NOMO-1 treated with DMSO at 0.1 percent for 48 hours (cell line): ENCODE results near the gene GALNT2.
A peak's percentile ranks its signal among the peaks of the same experiment; 100 is the strongest.

ENCODE experiments used
- DNase-seq: peaks from one replicate; lab custom pipeline; 2025; ENCODE audit not compliant: unreplicated experiment; lab: John Stamatoyannopoulos, UW

Gene GALNT2

DNA sequence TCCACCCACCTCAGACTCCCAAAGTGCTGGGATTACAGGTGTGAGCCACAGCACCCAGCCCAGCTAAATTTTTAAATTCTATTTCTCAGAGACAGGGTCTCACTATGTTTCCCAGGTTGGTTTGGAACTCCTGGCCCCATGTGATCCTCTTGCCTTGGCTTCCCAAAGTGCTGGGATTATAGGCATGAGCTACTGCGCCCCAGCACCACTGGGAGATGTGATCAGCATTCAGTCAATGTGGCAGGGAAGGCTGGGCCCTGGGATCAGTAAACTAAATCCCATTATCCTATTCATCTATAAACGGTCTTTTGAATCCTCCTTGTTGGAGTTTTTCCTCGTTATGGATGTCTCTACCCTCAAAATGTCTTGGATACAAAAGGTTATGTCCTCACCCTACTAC is 245.6 kb downstream of the GALNT2 start:
- no peak for DNase-seq

DNA sequence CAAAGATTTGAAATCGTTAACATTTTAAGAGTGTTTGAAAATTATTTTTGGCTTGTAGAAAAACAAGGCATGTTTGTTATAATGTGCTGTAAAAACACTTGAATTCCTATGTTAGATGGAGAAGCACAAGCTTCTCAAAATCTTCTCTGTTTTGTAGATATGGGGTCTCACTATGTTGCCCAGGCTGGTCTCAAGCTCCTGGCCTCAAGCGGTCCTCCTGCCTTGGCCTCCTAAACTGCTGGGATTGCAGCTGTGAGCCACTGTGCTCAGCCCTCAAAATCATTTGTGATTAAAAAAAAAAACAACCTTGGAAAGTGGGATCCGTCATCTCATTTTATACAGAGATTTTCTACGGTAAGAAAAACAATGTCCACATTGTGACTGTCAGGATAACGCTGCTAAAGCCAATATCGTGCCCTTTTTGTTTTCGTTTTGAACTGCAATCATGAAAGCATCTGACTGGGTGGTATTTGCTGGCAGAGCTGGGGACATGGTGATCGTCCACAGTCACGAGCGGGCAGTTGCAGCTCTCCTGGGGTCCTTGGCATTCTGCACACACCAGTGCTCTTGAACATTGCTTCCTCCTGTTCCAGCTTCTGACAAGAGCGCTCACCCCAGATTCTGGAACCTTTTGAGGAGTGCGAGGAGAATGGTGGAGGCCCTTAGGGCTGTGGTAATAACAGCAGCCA is 246.6 kb downstream of the GALNT2 start:
- no peak for DNase-seq

DNA sequence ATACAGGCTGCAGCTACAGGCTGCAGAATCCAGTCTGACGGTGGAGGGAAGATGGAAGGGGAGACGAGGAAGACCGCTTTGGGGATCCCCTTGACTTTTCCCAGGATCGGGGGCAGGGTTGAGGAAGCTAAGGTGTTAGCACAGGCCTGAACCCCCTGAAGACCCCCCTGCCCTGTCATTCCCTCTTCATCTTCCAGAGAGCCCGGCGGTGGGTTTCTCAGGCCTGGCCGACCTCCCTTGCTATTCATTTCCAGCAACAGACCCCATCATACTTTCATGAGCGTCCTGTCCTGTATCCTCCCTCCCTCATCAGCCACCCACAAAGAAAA is 247.1 kb downstream of the GALNT2 start:
- DNase-seq, result no peak

DNA sequence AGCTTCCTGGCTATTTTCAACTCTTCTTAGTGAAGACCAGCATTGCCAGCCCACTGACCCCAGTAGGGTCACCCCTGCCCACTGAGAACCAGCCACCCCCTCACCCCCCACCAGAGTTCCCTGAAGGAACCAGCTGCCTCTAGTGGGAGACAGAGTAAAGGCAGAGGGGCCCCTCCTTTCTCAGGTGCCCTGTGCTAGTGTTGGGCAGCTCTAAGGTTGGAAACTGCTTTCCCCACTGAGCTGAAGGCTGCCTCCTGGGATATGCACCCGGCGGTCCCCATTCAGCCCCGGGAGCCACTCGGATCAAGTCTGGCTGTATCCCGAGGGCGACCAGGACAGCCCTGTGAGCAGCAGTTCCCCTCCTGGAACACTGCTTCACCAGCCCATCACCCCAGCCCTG is 248.1 kb downstream of the GALNT2 start:
- no peak for DNase-seq

DNA sequence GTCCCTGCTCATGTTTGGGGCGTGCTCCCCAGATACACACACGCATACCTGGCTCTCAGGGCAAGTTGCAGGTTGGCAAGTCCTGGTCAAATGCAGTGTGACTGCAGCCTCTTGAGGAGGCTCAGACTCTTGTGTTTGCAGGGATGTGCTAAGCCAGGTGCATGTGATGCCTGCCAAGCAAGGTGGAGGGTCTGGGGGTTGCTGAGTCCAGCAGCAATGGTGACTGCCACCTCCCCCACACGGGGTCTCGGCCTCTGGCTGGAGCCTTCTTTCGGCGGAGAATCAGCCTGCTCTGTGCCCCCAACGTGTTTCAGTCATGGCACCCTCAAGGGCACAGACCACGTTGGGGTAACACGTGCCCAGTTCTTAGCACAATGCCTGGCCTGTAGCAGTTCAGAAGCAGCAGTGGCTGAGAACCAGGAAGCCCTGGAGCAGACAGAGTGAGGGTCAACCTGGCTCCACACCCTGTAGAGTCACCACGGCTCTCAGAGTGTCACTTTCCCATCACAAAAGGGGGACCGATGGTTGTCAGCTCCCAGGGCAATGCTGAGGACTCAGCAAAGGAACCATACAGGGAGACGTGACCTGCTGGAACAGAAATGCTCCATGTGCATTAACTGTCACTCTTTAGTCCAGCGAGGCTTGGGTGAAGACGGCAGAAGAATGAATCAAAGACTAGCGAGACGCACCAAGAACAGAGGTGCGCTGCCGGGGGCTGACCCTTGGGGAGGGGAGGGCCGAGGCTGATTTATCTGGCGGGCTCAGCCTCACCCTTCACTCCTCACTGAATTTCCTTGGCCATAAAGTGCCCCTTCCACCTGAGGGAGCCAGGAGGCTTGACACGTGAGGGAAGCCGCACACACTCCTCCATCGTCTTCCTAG is 250.1 kb downstream of the GALNT2 start:
- DNase-seq, result no peak

DNA sequence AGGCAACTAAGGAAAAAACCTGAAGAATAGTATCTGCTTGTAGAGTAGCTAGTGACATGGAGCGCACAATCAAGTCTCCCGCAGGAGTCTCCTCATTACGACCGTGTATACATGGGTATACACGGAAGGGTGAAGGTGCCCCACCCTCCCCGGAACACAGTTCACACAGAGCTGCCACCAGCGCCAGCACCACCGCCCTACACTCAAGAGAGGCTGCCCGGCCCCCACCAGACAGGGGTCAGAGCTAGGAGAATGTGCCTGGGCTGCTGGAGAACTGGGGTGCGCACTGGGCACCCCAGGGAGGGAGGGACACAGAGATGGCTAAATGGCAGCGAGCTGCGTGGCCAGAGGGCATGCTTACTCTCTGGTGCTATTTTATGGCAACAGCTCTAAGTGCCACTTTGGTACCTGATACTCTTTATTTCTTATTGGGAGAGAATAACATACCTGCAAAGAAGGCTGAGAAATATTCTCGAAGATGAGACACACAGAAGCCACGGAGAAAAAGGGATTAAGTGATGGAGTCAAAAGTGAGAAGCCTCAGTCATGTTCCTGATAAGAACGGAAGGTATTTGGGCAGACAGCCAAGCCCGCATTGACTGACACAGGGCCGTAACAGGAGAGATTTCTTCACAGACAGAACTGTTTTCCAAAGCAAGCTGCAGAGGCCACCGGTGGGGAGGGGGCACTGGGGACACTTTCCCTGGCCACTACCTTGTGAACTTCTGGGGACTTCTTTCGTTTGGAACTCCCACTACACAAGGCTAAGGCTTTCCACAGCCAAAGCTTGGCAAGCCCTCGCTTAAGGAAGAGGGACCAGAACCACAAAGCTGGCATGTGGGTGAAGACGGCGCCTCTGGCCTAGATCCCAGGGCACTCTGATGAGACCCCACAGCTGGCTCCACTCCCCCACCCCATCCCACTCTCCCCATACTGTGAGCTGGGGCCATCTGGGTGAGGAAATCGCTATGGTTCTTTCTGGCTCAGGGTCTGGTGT is 251.1 kb downstream of the GALNT2 start:
- no peak for DNase-seq

DNA sequence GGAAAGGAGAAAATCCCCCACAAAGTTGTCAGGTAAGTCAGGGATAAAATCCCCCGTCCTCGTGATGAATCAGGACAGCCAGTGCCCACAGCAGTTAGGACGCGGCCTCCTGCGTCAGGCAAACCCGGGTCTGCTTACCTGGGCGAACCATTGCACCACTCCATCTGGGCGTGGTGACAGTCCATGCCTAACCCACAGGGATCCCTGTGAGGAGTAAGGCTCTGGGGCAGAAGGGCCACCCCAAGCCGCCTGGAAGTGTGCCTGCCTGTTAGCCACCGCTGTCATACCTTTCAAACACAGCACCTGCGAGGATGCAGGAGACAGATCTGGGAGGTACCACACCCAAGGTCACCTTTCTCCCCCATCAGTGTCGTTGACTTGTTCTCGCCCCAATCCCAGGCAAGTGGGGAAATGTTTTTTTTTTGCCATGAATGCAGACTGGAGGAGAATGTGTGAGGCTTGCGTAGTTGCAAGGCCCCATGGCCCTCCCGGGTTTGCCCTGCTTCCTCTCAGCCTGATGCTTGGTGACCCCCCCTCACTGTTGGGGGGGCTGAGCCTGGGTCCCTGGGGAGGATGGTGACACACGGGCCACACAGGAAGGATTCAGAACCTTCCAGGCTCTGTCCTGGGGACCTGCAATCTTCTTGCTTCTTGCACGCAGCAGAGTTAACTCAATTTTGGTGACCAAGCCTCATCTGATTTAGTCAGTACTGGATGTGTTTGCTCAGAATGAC is 252.1 kb downstream of the GALNT2 start:
- DNase-seq, result no peak

DNA sequence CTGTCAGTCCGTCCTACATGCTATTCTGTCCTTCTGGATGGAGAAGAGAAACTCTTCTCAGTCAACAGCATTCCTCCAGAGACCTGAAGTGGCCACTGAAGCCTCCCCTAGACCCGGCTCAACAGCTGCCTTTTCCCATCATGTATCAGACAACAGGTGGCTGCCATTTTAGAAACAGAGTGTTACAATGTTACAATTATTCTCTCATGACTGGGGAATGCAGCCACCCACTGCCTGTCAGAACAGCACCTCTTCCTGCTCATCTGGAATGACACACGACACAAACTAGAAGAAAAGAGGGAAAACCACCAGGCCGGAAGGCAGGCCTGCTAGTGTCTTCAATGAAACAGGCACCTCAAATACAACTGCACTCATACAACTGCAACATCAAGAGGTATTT is 253.8 kb downstream of the GALNT2 start:
- no peak for DNase-seq

DNA sequence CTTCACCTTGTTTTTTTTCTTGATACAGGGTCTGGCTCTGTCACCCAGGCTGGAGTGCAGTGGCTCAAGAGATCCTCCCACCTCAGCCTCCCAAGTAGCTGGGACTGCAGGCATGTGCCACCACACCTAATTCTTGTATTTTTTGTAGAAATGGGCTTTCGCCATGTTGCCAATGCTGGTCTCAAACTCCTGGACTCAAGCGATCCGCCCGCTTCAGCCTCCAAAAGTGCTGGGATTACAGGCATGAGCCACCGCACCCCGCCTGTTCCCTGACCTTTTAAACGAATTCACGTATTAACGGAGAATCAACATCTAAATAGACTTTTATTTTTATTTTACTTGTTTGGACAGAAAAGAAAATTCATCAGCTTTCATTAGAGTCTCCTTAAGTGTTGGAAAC is 254.3 kb downstream of the GALNT2 start:
- DNase-seq, result no peak

DNA sequence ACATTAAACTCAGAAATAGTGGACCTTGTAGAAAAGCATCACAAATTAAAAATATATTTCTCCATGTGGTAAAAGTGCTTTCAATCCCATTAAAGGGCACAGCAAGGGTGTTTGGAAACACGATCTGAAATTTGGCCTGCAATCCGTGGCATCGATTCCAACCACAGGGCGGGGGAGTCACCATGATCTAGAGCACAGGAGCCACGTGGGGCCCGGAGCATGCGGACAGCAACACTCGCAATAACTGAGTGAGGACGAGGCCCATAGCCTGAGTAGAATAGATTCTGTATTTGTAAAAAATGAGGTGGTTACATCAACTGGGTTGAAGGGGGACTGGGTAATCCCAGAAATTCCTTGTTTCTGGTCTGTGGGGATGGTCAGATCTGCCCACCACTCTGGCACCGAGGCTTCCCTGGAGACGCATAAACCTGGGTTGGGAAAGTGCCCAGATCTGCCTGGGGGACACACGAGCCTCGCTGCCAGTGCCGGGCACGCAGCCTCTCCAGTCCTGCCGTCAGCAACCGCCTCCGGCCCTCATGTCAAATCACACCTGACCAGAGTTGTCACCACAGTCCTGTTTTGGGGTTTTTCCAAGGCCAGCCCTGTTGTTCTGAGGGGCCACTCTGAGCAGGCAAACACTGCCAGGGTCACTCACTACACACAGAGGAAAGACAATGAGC is 254.8 kb downstream of the GALNT2 start:
- DNase-seq, result no peak

DNA sequence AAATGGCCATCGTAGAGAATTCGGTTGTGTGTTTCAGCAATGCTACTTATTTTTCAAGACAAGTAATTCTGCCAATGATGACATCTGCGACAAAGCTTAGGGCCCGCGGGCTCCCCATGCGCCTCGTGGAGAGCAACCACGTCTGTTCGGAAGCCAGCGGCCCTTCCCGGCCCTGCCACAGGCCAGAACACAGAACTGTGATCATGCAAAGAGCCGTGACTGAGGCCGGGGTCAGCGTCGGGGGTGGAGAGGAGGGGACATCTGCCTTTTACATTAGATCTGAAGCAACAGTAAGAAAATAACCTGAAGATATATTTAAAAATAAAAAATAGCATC is 255.4 kb downstream of the GALNT2 start:
- DNase-seq, result no peak

DNA sequence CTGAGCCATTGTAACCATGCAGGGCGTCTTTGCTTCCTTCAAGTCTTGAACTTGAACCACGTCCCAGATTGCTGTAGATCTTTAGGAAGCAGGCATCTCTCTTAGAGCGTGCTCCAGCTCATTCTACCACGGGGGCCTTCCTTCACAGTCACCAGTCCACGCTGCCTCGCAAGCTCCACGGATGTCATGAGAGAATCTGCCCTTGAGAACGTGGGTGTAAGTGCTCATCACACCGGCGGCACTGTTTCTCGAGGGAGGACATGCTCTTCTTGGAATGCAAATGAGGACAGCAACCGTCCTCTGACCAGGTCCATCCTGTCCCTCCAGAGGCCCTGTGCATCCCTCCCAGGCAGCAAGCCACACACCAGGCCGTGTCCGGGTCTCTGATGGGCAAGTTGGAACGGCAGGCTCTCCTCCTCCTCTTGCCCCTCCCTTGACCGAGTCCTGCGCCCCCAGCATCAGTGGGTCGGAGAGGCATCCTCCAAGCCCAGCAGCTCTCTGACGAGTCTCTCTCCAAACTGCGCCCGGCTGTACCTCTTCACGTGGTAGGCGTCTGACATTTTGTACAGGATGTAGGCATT is 256.0 kb downstream of the GALNT2 start:
- DNase-seq, result no peak

DNA sequence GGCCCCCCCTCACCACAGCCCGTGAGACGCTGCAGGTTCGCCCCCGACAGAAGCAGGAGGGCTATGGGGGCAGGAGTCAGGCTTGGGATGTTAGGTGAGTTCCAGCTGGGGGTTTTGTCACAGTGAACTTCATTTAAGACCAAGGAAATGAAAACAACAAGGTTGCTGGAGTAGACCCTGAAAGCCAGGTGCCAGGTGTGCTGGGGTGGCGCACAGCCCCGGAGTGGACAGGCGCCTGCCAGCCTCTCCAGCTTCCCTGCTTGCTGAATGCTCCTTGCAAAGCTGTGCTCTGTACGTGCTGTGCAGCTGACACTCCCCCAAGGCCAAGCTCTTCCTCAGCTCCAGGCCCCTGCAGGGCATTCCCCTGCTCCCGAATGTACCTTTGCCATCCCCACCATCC is 256.6 kb downstream of the GALNT2 start:
- DNase-seq, result no peak

DNA sequence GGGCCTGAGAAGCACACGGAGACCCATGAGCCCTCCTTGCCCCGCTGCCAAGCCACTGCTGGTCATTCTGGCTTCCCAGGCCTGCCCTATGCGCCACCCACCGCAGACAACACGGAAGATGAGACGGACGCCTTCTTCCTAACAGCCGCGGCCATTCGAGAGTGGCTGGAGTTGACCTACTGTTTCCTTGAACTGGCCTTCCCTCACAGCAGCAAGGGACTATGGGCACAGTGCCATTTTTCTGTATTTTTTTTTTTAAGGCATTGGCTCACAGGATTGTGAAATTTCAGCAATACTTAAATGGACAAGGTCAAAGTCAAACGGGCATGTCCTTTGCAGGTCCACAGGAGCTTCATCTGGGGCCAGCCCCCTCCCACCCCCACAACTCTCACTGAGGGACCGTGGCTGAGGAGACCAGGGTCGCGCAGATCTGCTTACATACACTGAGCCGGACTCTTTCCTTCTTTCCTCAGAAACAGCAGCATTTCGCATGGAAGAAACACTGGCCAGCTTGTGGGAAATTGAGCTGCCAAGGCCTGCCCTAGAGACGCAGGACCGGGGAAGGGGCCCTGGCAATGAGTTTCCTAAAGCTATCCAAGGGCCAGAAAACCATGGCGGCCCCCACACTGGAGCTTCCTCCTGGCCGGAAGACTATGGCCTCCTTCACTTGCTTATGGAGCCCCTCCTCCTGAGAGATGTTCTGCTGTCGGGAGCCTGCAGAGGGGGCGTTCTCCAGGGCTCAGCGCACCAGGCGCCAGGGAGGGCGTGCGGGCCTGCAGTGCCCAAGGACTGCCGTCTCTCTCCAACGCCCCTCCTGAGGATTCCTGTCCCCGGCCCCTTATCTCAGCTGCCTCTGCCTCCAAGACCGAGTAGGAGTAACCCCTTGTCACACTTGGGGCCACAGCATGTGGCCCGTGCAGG is 260.2 kb downstream of the GALNT2 start:
- DNase-seq, result no peak

DNA sequence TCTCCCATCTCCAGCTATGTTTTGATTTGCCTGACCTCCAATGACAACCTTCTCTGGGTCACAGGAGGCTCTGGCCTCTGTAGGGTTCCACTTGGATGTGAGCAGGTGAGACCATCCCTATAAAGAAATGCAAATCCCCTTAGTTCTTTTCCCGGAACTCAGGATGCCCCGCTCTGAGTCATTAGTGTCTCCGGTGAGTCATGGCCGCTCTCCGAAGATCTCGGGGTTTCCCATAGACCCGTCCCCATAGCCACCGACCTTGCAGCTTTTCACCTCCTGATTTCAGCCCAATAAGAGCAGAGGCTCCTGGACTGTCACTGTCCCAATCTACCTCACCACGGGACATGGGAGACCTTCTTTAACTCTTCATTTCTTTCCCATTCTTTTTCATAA is 260.9 kb downstream of the GALNT2 start:
- no peak for DNase-seq

DNA sequence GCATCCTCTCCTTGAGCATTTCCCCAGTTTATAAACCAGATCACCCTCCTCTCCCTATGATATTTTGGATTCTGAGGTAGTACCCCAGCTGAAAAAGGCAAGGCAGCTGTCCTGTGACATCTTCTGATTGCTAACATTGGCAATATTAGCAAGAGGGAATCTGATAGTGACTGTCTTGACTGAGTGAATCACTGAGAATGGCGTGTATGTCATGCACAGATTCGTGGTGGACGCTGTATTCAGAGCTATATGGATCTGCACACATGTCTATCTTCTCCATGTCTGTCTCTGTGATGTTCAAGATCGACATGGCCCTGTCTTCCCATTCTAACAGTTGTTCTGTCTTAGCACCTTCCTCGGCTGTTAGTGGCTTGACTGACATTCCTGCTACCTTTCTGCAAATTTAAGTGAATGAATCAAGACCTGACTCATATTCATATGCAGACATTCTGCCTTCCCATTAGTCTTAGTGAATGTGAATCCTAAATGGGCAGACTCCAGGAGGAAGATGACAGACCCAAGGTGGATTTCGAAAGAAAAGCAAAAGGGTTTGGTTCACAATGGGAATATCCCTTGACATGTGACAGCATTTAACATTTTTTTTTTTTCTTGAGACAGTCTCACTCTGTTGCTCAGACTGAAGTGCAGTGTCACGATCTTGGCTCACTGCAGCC is 261.4 kb downstream of the GALNT2 start:
- DNase-seq, result no peak

DNA sequence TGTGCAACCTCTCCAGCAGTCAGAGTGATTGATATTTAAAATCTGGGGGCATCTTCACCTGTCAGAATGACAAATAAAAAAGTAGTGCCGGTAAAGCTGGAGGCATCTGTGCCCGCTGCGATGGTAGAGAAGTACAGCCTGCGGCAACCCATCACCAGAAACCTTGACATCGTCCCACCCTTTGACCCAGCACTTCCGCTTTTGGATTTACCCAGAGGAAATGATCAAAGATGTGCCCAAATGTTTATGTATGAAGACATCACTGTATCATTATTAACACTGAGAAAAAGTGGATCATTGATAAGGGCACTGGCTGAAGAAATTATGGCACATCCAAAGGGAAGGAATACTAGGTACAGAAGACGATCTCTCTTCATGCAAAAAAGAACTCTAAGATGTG is 263.1 kb downstream of the GALNT2 start:
- peak; percentile 52 for DNase-seq
